Measurements from ENCODE around the gene VWA2. TPM values are rescaled to one million over a fixed set of nuclear protein-coding genes. Genes with fewer than 3 reads are reported as not detected.

The VWA2 gene
- total RNA-seq, 4 donors from 2014 or later, result 0.19 TPM; not detected in 3

GRCh38 chr10:114309364-114309651, 70.3 kb downstream of the VWA2 start:
- TF ChIP-seq CTCF (IDR thresholded peaks at IDR 0.05; ENCODE audit: low read depth), result no peak

GRCh38 chr10:114310346-114310745, 71.3 kb downstream of the VWA2 start:
- TF ChIP-seq CTCF (IDR thresholded peaks at IDR 0.05; ENCODE audit: low read depth), result no peak

GRCh38 chr10:114311023-114311422, 72.0 kb downstream of the VWA2 start:
- TF ChIP-seq CTCF (IDR thresholded peaks at IDR 0.05; ENCODE audit: low read depth), result no peak

GRCh38 chr10:114311496-114312209, 72.6 kb downstream of the VWA2 start:
- TF ChIP-seq CTCF (IDR thresholded peaks at IDR 0.05; ENCODE audit: low read depth), result no peak

- TF ChIP-seq CTCF (IDR thresholded peaks at IDR 0.05; ENCODE audit: low read depth), result no peak
Observed at GRCh38 chr10:114313139-114313538, 74.1 kb downstream of the VWA2 start.

GRCh38 chr10:114313866-114314265, 74.8 kb downstream of the VWA2 start:
- TF ChIP-seq CTCF (IDR thresholded peaks at IDR 0.05; ENCODE audit: low read depth), result no peak

GRCh38 chr10:114315566-114316420, 76.7 kb downstream of the VWA2 start:
- no peak for TF ChIP-seq CTCF (IDR thresholded peaks at IDR 0.05; ENCODE audit: low read depth)
